Left hindlimb (tissue), 1 donor: Measurements from ENCODE around the gene SSR4.
"Not testable (repeated sequence)": the region's sequence is repeated elsewhere in the genome, so short reads cannot be mapped to it uniquely, and the experiment has no call there.

ENCODE experiments used
- DNase-seq: peaks from one replicate; pipeline ENCODE4 v3.0.0-alpha.2; 2018

SSR4 gene

DNA sequence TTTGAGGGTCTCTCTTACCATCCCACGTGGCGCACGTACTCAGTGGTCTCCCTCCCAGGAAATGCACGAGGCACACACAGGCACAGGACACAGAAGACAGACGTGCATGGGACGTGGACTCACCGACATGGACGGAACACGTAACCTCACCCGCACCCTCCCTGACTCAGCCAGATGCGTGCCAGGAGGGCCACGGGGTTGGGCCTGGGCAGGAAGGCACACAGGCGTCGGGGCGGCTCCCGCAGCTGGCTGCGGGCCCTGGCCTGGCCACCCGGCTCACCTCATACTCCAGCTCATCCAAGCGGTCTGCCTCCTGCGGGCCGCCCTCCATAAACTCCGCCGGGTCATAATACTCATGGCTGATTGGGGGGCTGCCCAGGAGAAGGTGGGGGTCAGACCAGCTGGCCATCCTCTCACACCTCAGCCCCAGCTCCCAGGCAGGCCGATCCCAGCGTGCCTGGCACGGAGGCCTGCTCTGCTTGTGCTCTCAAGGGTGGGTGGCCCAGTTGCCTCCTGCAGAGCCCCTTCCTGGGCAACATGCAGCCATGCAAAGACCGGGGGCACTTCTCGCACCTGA lies 12.6 kb downstream of the SSR4 start:
- DNase-seq = peak; percentile 17

DNA sequence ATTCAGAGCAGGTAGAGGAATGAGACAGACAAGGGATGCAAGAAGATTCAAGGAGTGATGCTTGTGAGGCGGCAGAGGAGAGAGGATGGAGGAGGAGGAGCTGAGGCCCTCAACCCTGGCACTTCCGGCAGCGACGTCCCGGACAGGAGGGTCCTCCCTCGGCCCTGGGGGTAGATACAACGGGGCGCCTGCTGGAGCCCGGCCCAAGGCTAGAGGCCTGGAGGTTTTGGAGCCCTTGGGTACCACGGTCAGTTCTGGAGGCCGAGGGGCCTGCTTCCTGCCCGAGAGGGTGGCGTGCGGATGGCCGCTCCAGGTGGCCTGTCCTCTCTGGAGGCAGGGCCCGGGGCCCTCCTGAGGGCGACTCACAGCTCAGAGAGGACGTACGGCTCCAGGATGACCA lies 13.5 kb downstream of the SSR4 start:
- DNase-seq = no peak

DNA sequence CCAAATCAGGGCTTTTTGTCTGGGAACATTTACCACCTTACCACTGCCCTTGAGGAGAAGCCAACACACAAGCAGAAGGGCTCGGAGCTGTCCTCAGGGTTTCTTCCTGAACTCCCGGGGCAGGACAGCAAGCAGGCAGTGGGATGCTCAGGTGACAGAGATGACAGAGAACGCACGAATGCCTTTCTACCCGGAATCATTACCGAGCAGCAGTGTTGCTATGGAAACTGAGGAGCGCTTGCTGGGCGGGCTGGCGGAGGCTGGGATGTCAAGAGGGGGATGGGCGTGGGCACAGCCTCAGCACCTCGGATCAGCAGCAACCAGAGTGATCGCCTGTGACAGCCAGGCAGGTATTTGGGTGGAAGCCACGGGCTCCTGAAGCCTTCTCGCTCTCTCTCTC lies 17.8 kb downstream of the SSR4 start:
- no peak for DNase-seq

DNA sequence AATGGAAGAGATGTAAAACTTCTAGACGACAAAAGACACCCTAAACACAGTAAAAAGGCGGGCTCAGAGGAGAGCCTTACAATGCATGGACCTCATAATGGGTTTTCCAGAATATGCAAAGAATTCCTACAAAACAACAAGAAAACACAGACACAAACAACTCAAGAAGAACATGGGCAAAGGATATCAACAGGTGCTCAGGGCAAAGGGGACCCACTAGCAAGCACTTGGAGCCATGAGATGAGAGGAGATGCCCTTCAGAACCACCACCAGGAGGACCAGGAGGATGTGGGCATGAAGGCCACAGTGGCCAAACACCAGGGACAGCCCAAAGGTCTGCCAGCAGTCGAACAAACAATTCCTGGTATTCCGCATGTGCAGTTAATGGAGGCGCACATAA lies 18.7 kb downstream of the SSR4 start:
- no peak for DNase-seq

DNA sequence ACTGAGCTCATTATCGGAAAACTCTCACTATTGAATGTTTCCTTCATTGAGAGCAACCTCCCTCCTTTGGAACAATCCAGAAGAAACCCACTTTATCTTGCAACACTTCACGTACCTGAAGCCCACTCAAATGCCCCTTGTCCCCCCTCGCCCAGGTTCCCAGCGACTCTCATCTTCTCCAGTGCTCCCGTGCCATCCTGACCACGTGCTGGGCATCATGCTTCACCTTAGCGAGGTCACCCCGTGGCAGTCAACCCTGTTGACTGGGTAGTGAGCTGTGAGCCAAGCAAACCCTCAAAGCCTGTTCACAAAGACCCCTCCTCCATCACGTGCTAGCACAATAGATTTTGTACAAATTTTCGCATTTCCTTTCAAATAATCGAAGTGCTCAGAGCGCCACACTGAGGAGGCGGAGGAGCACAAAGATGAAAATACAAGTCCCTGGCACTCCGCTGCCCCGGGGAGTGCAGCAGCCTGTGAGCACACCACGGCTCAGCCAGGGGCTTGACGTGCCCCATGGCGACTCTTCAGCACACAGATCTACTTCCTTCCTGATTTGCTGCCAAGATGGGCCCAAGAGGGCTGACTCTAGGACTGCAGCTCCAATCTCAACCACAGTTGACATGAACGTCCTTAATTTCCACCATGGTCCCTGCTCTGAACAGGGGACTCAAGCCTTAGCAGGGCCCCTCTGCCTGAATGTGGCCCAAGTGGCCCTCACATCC lies 20.3 kb downstream of the SSR4 start:
- DNase-seq = no peak

DNA sequence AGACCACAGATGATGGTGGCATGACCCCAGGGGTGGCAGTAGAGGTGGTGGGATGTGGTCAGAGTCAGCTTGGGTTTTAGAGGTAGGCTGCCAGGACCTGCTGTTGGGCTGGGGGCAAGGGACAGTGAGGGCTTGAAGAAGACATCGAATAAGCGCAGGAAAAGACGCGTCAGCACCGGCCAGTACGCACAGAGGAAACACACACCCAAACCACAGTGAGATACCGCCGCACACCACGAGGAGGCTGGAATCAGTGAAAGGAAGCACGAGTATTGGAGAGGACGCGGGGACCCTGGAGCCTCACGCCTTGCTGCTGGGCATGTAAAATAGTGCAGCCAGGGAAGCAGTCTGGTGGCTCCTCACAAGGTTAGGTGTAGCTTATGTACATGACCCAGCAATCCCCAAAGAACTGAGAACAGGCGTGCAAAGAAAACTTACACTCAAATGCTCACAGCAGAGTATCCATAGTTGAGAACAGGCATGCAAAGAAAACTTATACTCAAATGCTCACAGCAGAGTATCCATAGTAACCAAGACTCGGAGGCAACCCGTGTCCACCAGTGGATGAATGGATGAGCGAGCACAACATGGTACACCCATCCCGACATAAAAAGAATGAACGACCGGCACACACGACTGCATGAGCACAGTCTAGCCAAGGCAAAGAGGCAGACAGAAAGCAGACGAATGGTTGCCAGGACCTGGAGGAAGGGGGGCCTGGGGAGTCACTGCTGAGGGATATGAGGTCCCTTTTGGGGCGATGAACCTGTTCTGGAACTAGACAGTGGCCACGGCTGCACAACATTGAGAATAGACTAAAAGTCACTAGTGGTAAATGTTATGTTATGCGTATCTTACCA lies 22.6 kb downstream of the SSR4 start:
- no peak for DNase-seq

DNA sequence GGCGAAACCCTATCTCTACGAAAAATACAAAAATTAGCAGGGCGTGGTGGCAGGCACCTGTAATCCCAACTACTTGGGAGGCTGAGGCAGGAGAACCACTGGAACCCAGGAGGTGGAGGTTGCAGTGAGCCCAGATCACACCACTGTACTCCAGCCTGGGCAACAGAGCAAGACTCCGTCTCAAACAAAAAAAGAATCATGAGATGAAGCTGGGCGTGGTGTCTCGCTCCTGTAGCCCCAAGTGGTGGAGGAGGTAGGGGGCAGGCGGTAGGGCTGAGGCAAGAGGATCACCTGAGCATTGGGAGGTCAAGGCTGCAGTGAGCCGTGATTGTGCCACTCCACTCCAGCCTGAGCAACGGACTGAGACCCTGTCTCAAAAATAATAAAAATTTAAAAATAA lies 23.6 kb downstream of the SSR4 start:
- DNase-seq = not testable (repeated sequence)

DNA sequence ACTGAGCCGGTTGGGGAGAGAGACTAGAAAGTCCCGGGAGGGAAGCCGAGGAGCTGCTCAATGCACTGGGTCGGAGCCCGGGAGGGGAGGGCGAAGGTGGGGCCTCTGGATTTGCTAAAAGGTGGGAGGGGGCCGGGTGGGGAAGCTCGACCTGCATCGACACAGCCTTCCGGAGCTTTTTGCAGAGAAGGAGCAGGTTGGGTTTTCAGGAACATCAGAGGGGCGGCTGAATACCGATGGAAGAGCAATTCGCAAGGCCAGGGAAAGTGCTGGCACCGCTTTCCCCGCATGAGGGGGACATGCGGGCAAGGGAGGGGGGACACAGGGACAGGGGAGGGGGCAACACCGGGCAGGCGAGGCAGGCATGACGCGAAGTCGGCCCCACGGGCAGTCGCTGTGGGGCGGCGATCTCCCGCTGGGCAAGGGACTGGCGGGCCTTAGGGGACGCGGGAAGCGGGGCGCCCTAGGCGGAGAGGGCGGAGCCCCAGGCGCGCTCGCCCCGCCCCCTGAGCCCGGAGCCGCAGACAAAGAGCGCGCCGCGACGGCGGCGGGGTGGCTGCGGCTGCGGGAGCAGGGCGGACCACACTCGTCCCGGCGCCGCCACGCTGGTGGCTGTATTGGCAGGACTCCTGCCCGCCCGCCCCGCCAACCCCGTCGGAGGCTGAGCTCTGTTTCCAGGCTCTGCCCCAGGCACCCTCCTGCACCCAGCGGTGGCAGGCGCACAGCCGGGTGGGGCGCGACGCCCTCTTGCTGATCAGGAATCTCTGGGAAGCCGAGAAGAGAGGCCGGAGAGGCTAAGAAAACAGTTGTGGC lies 24.3 kb downstream of the SSR4 start:
- no peak for DNase-seq

DNA sequence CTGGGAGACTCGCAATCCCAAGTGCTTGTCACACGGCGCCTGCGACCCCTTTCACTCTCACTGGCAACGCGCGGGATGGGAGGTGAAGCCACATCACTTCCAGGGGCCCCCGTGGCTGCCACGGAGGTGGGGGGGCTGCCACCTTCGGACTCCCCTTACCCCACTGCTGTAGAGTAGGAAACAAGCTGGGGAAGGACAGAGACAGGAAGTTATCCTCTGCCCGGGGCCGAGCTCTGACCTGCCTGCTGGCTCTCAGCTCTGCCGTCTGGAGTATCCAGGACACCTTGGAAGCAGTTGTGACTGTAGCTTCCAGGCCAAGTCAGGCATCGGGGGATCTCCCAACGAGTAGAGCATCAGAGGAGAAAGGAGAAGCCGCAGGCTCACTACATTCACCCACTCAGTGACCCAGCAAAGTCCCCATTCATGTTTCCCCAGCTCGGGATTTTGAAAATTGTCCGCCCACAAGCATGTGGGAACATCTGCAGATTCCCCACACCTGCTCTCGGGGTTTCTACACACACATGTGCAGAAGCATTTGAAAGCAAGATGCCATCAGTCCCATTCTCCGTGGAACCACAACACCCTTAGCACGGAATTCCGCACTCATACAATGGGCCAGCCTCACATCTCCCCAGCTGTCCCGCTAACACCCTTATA lies 25.0 kb downstream of the SSR4 start:
- DNase-seq = no peak

DNA sequence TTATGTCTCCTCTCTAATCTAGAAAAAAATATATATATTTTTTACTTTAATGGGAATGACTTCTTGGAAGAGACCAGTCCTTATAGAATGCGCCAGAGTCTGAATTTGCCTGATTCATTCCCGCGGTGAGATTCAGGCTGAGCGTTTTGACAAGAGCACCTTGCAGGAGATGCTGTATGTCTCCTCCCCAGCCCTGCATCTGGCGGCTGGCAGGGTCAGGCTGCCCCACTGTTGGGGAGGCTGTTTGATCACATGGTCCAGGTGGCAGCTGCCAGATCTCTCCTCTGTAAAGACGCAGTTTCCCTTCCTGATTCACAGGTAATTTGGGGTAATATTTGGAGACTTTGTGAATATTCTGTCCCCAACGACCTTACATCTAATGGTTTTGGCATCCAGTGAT lies 26.1 kb downstream of the SSR4 start:
- DNase-seq = no peak

DNA sequence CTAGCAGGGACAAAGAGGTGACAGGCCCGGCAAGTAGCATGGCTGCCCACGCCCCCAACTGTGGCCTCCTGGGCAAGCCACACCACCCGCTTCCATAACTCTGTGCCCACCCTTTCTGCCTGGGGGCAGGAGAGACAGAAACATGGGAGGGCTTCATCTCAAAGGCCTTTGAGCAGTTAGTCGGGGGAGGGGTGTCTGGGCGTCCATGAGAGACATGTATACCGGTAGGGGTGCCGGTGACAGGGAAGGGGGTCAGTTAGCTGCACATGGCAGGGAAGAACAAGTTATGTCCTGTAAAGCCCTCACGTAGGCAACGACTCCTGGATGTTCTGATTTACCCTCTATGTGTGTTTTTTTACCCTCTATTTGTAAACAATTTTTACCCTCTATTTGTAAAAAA lies 26.6 kb downstream of the SSR4 start:
- DNase-seq = no peak

DNA sequence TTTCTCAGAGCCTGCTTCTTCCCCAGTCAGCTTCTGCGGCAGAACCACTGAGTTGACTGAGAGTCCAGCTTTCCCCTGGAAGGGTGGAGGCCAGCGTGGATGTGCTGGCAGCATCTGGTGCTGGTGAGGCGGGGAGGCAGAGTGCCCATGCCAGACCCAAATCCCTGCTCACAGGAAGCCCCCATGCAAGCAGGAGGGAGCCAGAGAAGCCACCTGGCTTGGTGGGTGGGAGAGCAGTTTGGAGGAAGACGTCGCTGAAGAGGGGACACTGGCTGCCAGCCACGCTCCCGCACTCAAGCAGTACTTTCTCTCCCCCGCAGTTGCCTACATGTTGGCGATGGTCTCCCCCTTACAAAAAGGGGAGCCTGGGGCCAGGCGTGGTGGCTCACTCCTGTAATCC lies 29.9 kb downstream of the SSR4 start:
- DNase-seq = no peak

DNA sequence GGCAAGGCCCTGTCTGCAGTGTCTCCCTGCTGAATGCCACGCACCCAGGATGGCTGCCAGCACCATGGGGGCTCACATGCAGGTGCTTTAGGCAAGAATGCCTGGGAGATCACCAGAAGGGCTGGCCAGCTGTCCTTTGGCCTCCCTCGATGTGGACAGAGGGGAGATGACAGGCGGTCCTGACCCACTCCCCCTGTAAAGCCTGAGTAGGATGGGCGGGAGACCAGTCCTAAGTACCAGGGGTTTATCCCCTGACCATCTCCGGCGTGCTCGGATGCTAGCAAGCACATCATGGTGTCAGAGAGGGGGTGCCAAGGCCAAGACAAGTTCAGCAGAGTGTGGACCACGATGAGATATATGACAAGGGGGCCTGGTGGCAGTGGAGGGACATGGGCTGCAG lies 30.6 kb downstream of the SSR4 start:
- DNase-seq = no peak

DNA sequence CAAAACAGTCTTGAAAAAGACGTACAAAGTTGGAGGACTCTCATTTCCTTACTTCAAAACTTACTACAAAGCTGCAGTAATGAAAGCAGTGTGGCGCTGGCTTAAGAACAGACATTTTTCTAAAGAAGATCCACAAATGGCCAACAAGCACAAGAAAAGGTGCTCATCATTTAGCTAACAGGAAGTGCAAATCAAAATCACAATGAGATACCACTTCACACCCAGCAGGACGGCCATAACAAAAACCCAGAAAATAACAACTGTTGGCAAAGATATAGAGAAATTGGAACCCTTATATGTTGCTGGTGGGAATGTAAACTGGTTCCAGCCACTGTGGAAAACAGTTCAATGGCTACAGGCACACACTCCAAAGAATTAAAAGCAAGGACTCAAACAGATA lies 32.5 kb downstream of the SSR4 start:
- no peak for DNase-seq

DNA sequence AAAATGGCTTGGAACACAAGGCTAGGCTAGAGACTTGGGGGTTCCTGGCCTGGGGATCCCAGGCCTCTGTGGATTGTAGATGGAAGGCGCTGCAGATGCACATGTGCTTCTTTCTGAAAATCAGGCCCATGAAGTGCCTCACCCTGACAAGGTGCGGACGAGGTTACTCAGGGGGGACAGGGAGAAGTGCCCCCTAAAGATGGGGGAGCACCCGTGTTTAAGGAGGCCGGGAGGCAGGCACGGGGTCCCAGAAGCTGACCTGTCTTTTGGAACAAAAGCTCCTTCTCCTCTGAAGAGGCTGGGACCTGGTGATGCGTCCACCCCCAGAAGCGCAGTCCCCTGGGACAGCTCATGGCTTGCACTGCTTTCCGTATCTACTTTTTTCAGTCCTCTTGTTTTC lies 33.4 kb downstream of the SSR4 start:
- no peak for DNase-seq

DNA sequence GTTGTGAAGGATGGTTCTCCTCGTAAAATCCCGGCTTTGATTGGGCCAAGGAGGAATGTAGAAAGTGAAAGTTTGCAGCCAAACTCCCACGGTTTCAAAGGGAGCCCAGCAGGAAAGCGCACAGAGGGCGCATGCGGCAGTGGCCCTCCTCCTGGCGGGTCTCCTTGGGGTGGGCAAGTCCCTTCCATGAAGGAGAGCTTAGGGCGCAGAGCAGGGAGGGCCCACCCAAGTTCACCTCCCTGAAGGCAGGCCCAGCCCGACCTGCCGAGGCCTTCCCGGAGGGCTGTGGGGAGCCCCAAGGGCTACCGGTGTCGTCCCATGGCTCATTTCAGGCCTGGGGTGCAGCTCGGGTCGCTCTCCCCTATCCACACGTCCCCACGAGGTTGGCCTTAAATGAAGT lies 33.8 kb downstream of the SSR4 start:
- DNase-seq = no peak

DNA sequence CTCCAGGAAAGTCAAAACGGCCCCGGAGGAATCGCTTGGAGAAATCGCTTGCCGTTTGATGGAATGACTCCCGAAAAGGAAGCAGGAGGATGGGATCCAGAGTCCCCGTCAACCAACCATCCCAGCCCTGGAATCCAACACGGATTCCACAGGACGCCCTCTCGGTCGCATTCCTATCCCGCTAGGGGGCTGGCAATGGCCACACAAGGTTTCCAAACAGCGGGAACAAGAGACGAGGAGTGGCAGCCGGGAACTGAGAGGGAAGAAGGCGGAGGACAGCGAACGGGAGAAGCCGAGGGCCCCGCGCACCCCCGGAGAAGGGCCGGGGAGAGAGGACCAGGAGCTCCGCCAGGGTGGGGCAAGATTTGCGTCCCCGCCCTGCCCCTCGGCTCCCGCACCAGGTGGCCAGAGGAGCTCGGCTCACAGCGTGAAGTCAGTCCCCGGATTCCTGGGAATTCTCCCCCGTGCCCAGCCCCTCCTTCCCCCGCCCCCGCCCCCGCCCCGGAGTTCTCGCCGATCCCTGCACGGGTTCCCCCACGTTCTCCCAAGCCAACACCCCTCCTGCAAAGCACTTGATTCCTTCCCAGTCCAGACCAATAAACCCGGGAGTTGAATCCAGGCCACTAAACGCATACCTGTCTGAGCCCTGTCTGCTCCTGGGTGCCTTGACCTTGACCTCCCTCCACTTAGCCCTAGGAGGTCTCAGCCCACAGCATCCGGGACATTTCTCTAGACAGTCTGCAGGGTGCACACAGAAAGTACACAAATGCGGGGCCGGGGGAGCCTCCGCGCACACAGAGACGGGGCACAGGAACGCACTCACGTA lies 34.5 kb downstream of the SSR4 start:
- DNase-seq = no peak

DNA sequence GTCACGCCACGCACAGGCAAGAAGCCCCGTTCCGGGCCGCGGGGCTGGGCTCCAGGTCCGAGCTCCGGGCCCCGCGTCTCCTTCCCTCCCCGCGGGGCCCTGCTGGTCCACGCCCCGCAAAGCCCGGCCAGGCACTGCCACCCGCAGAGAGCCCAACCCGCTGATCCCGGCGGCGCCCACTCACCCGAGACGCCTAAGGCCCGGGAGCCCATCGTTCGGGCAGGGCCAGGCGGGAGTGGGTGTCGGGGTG lies 35.0 kb downstream of the SSR4 start:
- no peak for DNase-seq

DNA sequence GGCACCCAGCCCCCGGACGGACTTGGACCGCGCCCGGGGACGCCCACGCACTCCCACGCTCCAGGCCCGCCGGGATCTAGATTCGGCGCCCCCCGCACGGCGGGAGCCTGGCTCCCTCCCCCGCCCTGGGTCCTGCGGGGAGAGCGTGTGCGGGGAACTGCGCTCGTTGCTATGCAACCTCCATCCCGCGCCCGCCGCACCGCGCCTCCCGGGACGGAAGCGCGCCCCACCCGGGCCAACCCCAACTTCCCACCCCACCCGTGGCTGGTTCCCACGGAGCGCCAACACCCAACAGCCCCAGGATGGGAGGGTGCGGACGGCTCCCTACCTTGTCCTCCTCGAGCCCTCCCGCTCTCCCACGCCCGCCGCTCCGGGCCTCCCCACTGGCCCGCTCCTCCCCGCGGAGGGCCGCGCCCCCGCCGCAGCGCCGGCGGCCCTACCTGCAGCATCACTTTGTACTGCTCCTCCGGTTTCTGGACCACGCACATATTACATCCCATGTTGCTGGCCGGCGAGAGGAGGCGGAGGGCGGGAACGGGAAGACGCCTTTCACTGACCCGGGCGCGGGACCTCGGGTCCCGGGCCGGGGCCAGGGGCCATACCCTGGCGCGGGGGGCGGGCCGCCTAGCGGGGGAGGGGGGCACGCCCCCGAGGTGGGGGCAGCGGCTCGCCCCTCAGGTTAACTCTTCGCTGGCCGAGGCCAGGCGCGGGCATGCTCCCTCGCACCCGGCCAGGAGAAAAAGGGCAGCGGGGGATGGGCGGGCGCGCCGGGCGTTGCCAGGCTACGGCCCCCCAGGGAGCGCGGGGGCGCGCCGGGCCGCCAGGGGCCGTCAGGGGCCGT lies 35.6 kb downstream of the SSR4 start, which contains the start of gene PDZD4:
Gene PDZD4, minus strand, starts transcription at position 746 of the 841 bp plus-strand sequence. Its CDS starts 246 bp downstream, at position 500.
- no peak for DNase-seq

DNA sequence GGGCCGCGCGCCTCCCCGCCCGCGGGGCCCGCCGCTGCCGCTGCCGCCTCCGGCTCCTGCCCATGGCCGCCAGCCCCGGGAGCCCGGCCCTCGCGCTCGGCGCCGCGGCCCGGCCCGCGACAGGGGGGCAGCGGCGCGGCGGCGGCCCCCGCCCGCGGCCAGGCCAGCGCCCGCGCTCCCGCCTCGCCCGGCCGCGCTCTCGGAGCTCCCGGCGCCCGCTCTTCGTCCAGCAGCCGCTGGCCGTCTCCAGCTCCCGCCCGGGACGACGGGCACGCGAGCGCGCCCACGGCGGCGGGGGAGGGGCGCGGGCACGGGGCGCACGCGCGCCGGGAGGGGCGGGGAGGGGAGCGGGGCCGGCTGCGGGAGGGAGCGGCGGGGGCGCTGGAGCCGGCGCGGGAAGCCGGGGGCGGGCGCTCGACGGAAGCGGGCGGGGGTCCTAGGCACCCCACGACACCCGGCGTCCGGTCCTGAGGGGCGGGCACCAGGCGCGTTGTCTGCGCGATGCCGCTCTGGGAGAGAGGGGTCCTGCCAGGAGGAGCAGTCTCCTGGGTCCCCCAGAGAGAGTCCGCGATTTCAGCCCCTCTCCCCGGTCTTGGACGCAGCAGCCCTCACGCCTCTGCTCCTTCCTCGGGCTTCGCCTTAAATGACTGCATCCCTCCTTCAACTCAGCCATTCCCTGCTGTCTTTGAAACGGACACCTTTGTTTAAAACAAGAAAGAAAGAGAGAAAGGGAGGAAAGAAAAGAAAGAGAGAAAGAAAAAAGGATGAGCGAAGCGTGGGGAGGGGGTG lies 36.4 kb downstream of the SSR4 start:
- no peak for DNase-seq
